Measurements from ENCODE around the gene XXYLT1.

XXYLT1 gene

GRCh38 chr3:195085356-195086130, 185.4 kb downstream of the XXYLT1 start:
- no peak for TF ChIP-seq POLR2A (IDR thresholded peaks at IDR 0.05; ENCODE audit: low read depth, low read length)
- no peak for DNase-seq (ENCODE audit: insufficient read length, low spot score)
- no peak for FAIRE-seq

- FAIRE-seq (no peak), DNase-seq (ENCODE audit: insufficient read length, low spot score) (no peak)
- TF ChIP-seq POLR2A (IDR thresholded peaks at IDR 0.05; ENCODE audit: low read depth, low read length) = no peak
Measured at GRCh38 chr3:195084746-195085145, 186.2 kb downstream of the XXYLT1 start.

- FAIRE-seq (no peak), DNase-seq (ENCODE audit: insufficient read length, low spot score) (no peak)
- no peak for TF ChIP-seq POLR2A (IDR thresholded peaks at IDR 0.05; ENCODE audit: low read depth, low read length)
Measured at GRCh38 chr3:195083659-195084058, 187.3 kb downstream of the XXYLT1 start.

- TF ChIP-seq POLR2A (IDR thresholded peaks at IDR 0.05; ENCODE audit: low read depth, low read length) = no peak
- no peak for FAIRE-seq
Measured at GRCh38 chr3:195082811-195083210, 188.1 kb downstream of the XXYLT1 start.

GRCh38 chr3:195081242-195081963, 189.6 kb downstream of the XXYLT1 start:
- FAIRE-seq = no peak

More at GRCh38 chr3:195082811-195083210, 188.1 kb downstream of the XXYLT1 start:
- no peak for DNase-seq (ENCODE audit: insufficient read length, low spot score)

GRCh38 chr3:195080571-195081151, 190.3 kb downstream of the XXYLT1 start:
- DNase-seq (ENCODE audit: insufficient read length, low spot score) (no peak), FAIRE-seq (no peak)
- no peak for TF ChIP-seq POLR2A (IDR thresholded peaks at IDR 0.05; ENCODE audit: low read depth, low read length)

More at GRCh38 chr3:195081242-195081963, 189.6 kb downstream of the XXYLT1 start:
- no peak for TF ChIP-seq POLR2A (IDR thresholded peaks at IDR 0.05; ENCODE audit: low read depth, low read length)
- DNase-seq (ENCODE audit: insufficient read length, low spot score) = no peak

- FAIRE-seq = no peak
- no peak for TF ChIP-seq POLR2A (IDR thresholded peaks at IDR 0.05; ENCODE audit: low read depth, low read length)
- no peak for DNase-seq (ENCODE audit: insufficient read length, low spot score)
Measured at GRCh38 chr3:195080125-195080524, 190.8 kb downstream of the XXYLT1 start.

- FAIRE-seq (no peak), DNase-seq (ENCODE audit: insufficient read length, low spot score) (no peak)
- no peak for TF ChIP-seq POLR2A (IDR thresholded peaks at IDR 0.05; ENCODE audit: low read depth, low read length)
Measured at GRCh38 chr3:195079636-195080035, 191.3 kb downstream of the XXYLT1 start.

GRCh38 chr3:195078891-195079440, 192.0 kb downstream of the XXYLT1 start:
- no peak for FAIRE-seq
- TF ChIP-seq POLR2A (IDR thresholded peaks at IDR 0.05; ENCODE audit: low read depth, low read length) = no peak
- no peak for DNase-seq (ENCODE audit: insufficient read length, low spot score)

GRCh38 chr3:195077611-195078540, 193.1 kb downstream of the XXYLT1 start:
- no peak for TF ChIP-seq POLR2A (IDR thresholded peaks at IDR 0.05; ENCODE audit: low read depth, low read length)
- DNase-seq (ENCODE audit: insufficient read length, low spot score) (no peak), FAIRE-seq (no peak)

GRCh38 chr3:195076981-195077610, 193.9 kb downstream of the XXYLT1 start:
- no peak for FAIRE-seq
- TF ChIP-seq POLR2A (IDR thresholded peaks at IDR 0.05; ENCODE audit: low read depth, low read length) = no peak

GRCh38 chr3:195075941-195076875, 194.8 kb downstream of the XXYLT1 start:
- FAIRE-seq (no peak), DNase-seq (ENCODE audit: insufficient read length, low spot score) (no peak)
- no peak for TF ChIP-seq POLR2A (IDR thresholded peaks at IDR 0.05; ENCODE audit: low read depth, low read length)

More at GRCh38 chr3:195076981-195077610, 193.9 kb downstream of the XXYLT1 start:
- DNase-seq (ENCODE audit: insufficient read length, low spot score) = no peak

Measured in H54 (cell line).